Measurements from ENCODE around the gene GPR132.

GRCh38 chr14:105097794-105098127 is 32.5 kb upstream of the GPR132 start:
- TF ChIP-seq, protein P1, sequence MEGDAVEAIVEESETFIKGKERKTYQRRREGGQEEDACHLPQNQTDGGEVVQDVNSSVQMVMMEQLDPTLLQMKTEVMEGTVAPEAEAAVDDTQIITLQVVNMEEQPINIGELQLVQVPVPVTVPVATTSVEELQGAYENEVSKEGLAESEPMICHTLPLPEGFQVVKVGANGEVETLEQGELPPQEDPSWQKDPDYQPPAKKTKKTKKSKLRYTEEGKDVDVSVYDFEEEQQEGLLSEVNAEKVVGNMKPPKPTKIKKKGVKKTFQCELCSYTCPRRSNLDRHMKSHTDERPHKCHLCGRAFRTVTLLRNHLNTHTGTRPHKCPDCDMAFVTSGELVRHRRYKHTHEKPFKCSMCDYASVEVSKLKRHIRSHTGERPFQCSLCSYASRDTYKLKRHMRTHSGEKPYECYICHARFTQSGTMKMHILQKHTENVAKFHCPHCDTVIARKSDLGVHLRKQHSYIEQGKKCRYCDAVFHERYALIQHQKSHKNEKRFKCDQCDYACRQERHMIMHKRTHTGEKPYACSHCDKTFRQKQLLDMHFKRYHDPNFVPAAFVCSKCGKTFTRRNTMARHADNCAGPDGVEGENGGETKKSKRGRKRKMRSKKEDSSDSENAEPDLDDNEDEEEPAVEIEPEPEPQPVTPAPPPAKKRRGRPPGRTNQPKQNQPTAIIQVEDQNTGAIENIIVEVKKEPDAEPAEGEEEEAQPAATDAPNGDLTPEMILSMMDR (IDR thresholded peaks at IDR 0.05; ENCODE audit: poor library complexity, severe bottlenecking) = no peak
- TF ChIP-seq POLR2AphosphoS5 (IDR thresholded peaks at IDR 0.05) (no peak), MXI1 (conservative IDR thresholded peaks at IDR 0.05; ENCODE audit: poor library complexity, severe bottlenecking) (no peak), SMC3 (conservative IDR thresholded peaks at IDR 0.05; ENCODE audit: poor library complexity) (no peak)
